ENCODE data around the gene CACNA2D4. TPM values are rescaled to one million over a fixed set of nuclear protein-coding genes. Genes with fewer than 3 reads are reported as not detected.

CACNA2D4 gene
- total and polyA plus RNA-seq, 5 donors = 1.0 to 3.0 (median 1.4) TPM

GRCh38 chr12:1884651-1885050 lies 33.8 kb downstream of the CACNA2D4 start:
- Histone ChIP-seq H3K27ac (ENCODE audit: low read length) (no peak overlapping the region), H3K4me3 (ENCODE audit: low read length) (no peak overlapping the region), H3K9me3 (ENCODE audit: control insufficient read depth, low read length) (no peaks in the 10 kb centered on the region), H3K27me3 (ENCODE audit: control insufficient read depth, insufficient read depth) (no peaks in the 10 kb centered on the region), H3K4me1 (ENCODE audit: control insufficient read depth, insufficient read depth, low read length) (no peaks in the 10 kb centered on the region)
- intact Hi-C loops (cut with DNase I) = no loop called here
- WGBS = 90% methylated on average over 9 of the region's 9 CpGs
- no peak for ATAC-seq
- no peak for DNase-seq

GRCh38 chr12:1883513-1883912 lies 34.9 kb downstream of the CACNA2D4 start:
- intact Hi-C loops (cut with DNase I) = no loop called here
- WGBS = 80% methylated on average over 8 of the region's 8 CpGs
- no peak for DNase-seq
- Histone ChIP-seq H3K4me3 (ENCODE audit: low read length) (no peak overlapping the region), H3K27ac (ENCODE audit: low read length) (no peak overlapping the region), H3K4me1 (ENCODE audit: control insufficient read depth, insufficient read depth, low read length) (no peaks in the 10 kb centered on the region), H3K9me3 (ENCODE audit: control insufficient read depth, low read length) (no peaks in the 10 kb centered on the region), H3K27me3 (ENCODE audit: control insufficient read depth, insufficient read depth) (no peaks in the 10 kb centered on the region)
- no peak for ATAC-seq

GRCh38 chr12:1882850-1883470 lies 35.5 kb downstream of the CACNA2D4 start:
- Histone ChIP-seq H3K27me3 (ENCODE audit: control insufficient read depth, insufficient read depth) (no peaks in the 10 kb centered on the region), H3K9me3 (ENCODE audit: control insufficient read depth, low read length) (no peaks in the 10 kb centered on the region), H3K4me3 (ENCODE audit: low read length) (no peak overlapping the region), H3K27ac (ENCODE audit: low read length) (no peak overlapping the region), H3K4me1 (ENCODE audit: control insufficient read depth, insufficient read depth, low read length) (no peaks in the 10 kb centered on the region)
- no peak for ATAC-seq
- peak in 1 of 3 donors; percentile 33 for DNase-seq
- intact Hi-C loops (cut with DNase I) = no loop called here
- 87% methylated on average over 19 of the region's 19 CpGs for WGBS

- 76% methylated on average over 8 of the region's 8 CpGs for WGBS
These were observed 36.0 kb downstream of the CACNA2D4 start for GRCh38 chr12:1882405-1882804.

GRCh38 chr12:1881936-1882335 lies 36.5 kb downstream of the CACNA2D4 start:
- ATAC-seq (no peak), DNase-seq (peak in 1 of 3 donors; percentile 10)
- 62% methylated on average over 3 of the region's 3 CpGs for WGBS
- Histone ChIP-seq H3K4me3 (ENCODE audit: low read length) (no peak overlapping the region), H3K9me3 (ENCODE audit: control insufficient read depth, low read length) (no peaks in the 10 kb centered on the region), H3K27me3 (ENCODE audit: control insufficient read depth, insufficient read depth) (no peaks in the 10 kb centered on the region), H3K27ac (ENCODE audit: low read length) (no peak overlapping the region), H3K4me1 (ENCODE audit: control insufficient read depth, insufficient read depth, low read length) (no peaks in the 10 kb centered on the region)
- intact Hi-C loops (cut with DNase I) = no loop called here

More at GRCh38 chr12:1882405-1882804, 36.0 kb downstream of the CACNA2D4 start:
- Histone ChIP-seq H3K4me3 (ENCODE audit: low read length) (no peak overlapping the region), H3K4me1 (ENCODE audit: control insufficient read depth, insufficient read depth, low read length) (no peaks in the 10 kb centered on the region), H3K27ac (ENCODE audit: low read length) (no peak overlapping the region), H3K27me3 (ENCODE audit: control insufficient read depth, insufficient read depth) (no peaks in the 10 kb centered on the region), H3K9me3 (ENCODE audit: control insufficient read depth, low read length) (no peaks in the 10 kb centered on the region)
- ATAC-seq (no peak), DNase-seq (no peak)
- intact Hi-C loops (cut with DNase I) = no loop called here

GRCh38 chr12:1881301-1881700 lies 37.2 kb downstream of the CACNA2D4 start:
- 84% methylated on average over 8 of the region's 8 CpGs for WGBS
- no peak overlapping the region for H3K27ac ChIP-seq (ENCODE audit: low read length)
- H3K27me3 ChIP-seq (ENCODE audit: control insufficient read depth, insufficient read depth) = no peaks in the 10 kb centered on the region
- H3K4me3 ChIP-seq (ENCODE audit: low read length) = no peak overlapping the region
- ATAC-seq (no peak), DNase-seq (peak in 1 of 3 donors; percentile 10)
- intact Hi-C loops (cut with DNase I) = no loop called here
- no peaks in the 10 kb centered on the region for H3K4me1 ChIP-seq (ENCODE audit: control insufficient read depth, insufficient read depth, low read length)
- H3K9me3 ChIP-seq (ENCODE audit: control insufficient read depth, low read length) = no peaks in the 10 kb centered on the region

- ATAC-seq = no peak
- 92% methylated on average over 7 of the region's 7 CpGs for WGBS
- intact Hi-C loops (cut with DNase I) = no loop called here
These were observed 37.6 kb downstream of the CACNA2D4 start for GRCh38 chr12:1880876-1881275.

GRCh38 chr12:1880153-1880845 lies 38.2 kb downstream of the CACNA2D4 start:
- Histone ChIP-seq H3K27ac (ENCODE audit: low read length) (no peak overlapping the region), H3K4me3 (ENCODE audit: low read length) (no peak overlapping the region), H3K4me1 (ENCODE audit: control insufficient read depth, insufficient read depth, low read length) (no peaks in the 10 kb centered on the region), H3K9me3 (ENCODE audit: control insufficient read depth, low read length) (no peaks in the 10 kb centered on the region), H3K27me3 (ENCODE audit: control insufficient read depth, insufficient read depth) (no peaks in the 10 kb centered on the region)
- intact Hi-C loops (cut with DNase I) = no loop called here
- WGBS = 84% methylated on average over 18 of the region's 18 CpGs
- ATAC-seq (no peak), DNase-seq (peak in 1 of 3 donors; percentile 21)

More at GRCh38 chr12:1880876-1881275, 37.6 kb downstream of the CACNA2D4 start:
- no peak overlapping the region for H3K27ac ChIP-seq (ENCODE audit: low read length)
- no peaks in the 10 kb centered on the region for H3K4me1 ChIP-seq (ENCODE audit: control insufficient read depth, insufficient read depth, low read length)
- H3K4me3 ChIP-seq (ENCODE audit: low read length) = no peak overlapping the region
- H3K9me3 ChIP-seq (ENCODE audit: control insufficient read depth, low read length) = no peaks in the 10 kb centered on the region
- H3K27me3 ChIP-seq (ENCODE audit: control insufficient read depth, insufficient read depth) = no peaks in the 10 kb centered on the region
- DNase-seq = peak in 1 of 3 donors; percentile 31

- no peaks in the 10 kb centered on the region for H3K9me3 ChIP-seq (ENCODE audit: control insufficient read depth, low read length)
- no peak overlapping the region for H3K4me3 ChIP-seq (ENCODE audit: low read length)
- no peak for ATAC-seq
- no peaks in the 10 kb centered on the region for H3K27me3 ChIP-seq (ENCODE audit: control insufficient read depth, insufficient read depth)
- no peak overlapping the region for H3K27ac ChIP-seq (ENCODE audit: low read length)
- intact Hi-C loops (cut with DNase I) = no loop called here
- WGBS = 88% methylated on average over 10 of the region's 10 CpGs
- no peak for DNase-seq
- H3K4me1 ChIP-seq (ENCODE audit: control insufficient read depth, insufficient read depth, low read length) = no peaks in the 10 kb centered on the region
These were observed 38.8 kb downstream of the CACNA2D4 start for GRCh38 chr12:1879633-1880032.

- no peak for DNase-seq
These were observed 39.8 kb downstream of the CACNA2D4 start for GRCh38 chr12:1878695-1879094.

GRCh38 chr12:1878214-1878613 lies 40.2 kb downstream of the CACNA2D4 start:
- ATAC-seq (no peak), DNase-seq (no peak)
- H3K4me1 ChIP-seq (ENCODE audit: control insufficient read depth, insufficient read depth, low read length) = no peaks in the 10 kb centered on the region
- no peak overlapping the region for H3K27ac ChIP-seq (ENCODE audit: low read length)
- no peaks in the 10 kb centered on the region for H3K27me3 ChIP-seq (ENCODE audit: control insufficient read depth, insufficient read depth)
- 89% methylated on average over 10 of the region's 10 CpGs for WGBS
- H3K9me3 ChIP-seq (ENCODE audit: control insufficient read depth, low read length) = no peaks in the 10 kb centered on the region
- no peak overlapping the region for H3K4me3 ChIP-seq (ENCODE audit: low read length)
- intact Hi-C loops (cut with DNase I) = no loop called here

More at GRCh38 chr12:1878695-1879094, 39.8 kb downstream of the CACNA2D4 start:
- Histone ChIP-seq H3K4me3 (ENCODE audit: low read length) (no peak overlapping the region), H3K27ac (ENCODE audit: low read length) (no peak overlapping the region), H3K9me3 (ENCODE audit: control insufficient read depth, low read length) (no peaks in the 10 kb centered on the region), H3K27me3 (ENCODE audit: control insufficient read depth, insufficient read depth) (no peaks in the 10 kb centered on the region), H3K4me1 (ENCODE audit: control insufficient read depth, insufficient read depth, low read length) (no peaks in the 10 kb centered on the region)
- intact Hi-C loops (cut with DNase I) = no loop called here
- ATAC-seq = no peak
- WGBS = 76% methylated on average over 5 of the region's 5 CpGs

All from right cardiac atrium (tissue), 5 donors.